ENCODE results near the gene WNT16. TPM values are rescaled to one million over a fixed set of nuclear protein-coding genes. Genes with fewer than 3 reads are reported as not detected.

WNT16 gene
- total and polyA plus RNA-seq, 2 of the 8 experiments (the other 6 are each of a cell fraction or from before 2014, with no cell fraction given): 0.11 to 0.52 TPM

GRCh38 chr7:121341933-121342332, 13.1 kb downstream of the WNT16 start:
- Histone ChIP-seq H2BK15ac (ENCODE audit: low read length) (no peak overlapping the region), H3K27me3 (replicated peaks in 1 of 4; ENCODE audit: control insufficient read depth in 3 of 4, extremely low read depth in 1 of 4, insufficient read depth in 3 of 4, low read length in 3 of 4) (no peaks in the 10 kb centered on the region), H2AFZ (ENCODE audit: low read length) (no peak overlapping the region), H2BK12ac (ENCODE audit: low read depth, low read length) (no peak overlapping the region), H3K4me2 (ENCODE audit: insufficient read depth in 1 of 2, low read depth in 2 of 2, low read length in 2 of 2) (no peak overlapping the region), H2BK120ac (replicated peaks; ENCODE audit: low read depth, low read length) (no peak overlapping the region), H4K5ac (ENCODE audit: insufficient read length, low read depth, low read length) (no peak overlapping the region), H2BK5ac (ENCODE audit: low read depth, low read length) (no peak overlapping the region), H3K9ac (replicated peaks in 1 of 4; ENCODE audit: extremely low read depth in 1 of 4, low read depth in 3 of 4, low read length in 3 of 4) (no peak overlapping the region), H3K23ac (ENCODE audit: insufficient read length) (no peak overlapping the region), H3K4me1 (replicated peaks in 1 of 4; ENCODE audit: control insufficient read depth in 3 of 4, insufficient read depth in 4 of 4, low read length in 3 of 4) (no peaks in the 10 kb centered on the region), H3K14ac (ENCODE audit: insufficient read length) (no peak overlapping the region), H3K4ac (replicated peaks; ENCODE audit: insufficient read length, low read depth, low read length) (no peak overlapping the region), H4K20me1 (replicated peaks in 1 of 2; ENCODE audit: control insufficient read depth in 1 of 2, insufficient read depth in 2 of 2, low read length in 2 of 2) (no peaks in the 10 kb centered on the region), H3K18ac (ENCODE audit: extremely low read depth, low read length) (no peak overlapping the region), H3K4me3 (ENCODE audit: extremely low read depth in 1 of 4, insufficient read depth in 2 of 4, low read depth in 3 of 4, low read length in 4 of 4) (no peak overlapping the region), H3K9me3 (ENCODE audit: insufficient read depth in 2 of 2, low read depth in 1 of 2, low read length in 1 of 2) (no peaks in the 10 kb centered on the region), H3K23me2 (ENCODE audit: low read depth, low read length) (no peaks in the 10 kb centered on the region), H3K79me2 (ENCODE audit: control insufficient read depth in 1 of 2, insufficient read depth in 2 of 2, low read length in 2 of 2) (no peaks in the 10 kb centered on the region), H4K8ac (ENCODE audit: extremely low read depth, insufficient read depth, low read length) (no peak overlapping the region), H2BK20ac (ENCODE audit: low read length) (no peak overlapping the region), H3K56ac (replicated peaks; ENCODE audit: insufficient read length, low read depth, low read length) (no peak overlapping the region), H3K27ac (ENCODE audit: low read depth, low read length) (no peak overlapping the region), H4K91ac (replicated peaks; ENCODE audit: insufficient read length, low read length) (no peak overlapping the region), H3K79me1 (ENCODE audit: low read depth, low read length) (no peaks in the 10 kb centered on the region), H2AK5ac (ENCODE audit: low read depth, low read length) (no peak overlapping the region), H3K36me3 (ENCODE audit: control insufficient read depth in 2 of 4, insufficient read depth in 4 of 4, low read length in 3 of 4) (peaks cover 0 to 5% (median 1%) of the 10 kb centered on the region in 4 experiments; a peak in 4 of 8 replicates)
- ChIA-PET CTCF (ENCODE audit: partially characterized antibody) (no interaction called here), POLR2A (ENCODE audit: partially characterized antibody) (no interaction called here)
- FAIRE-seq (no peak), DNase-seq (ENCODE audit: low read depth in 1 of 2, low spot score in 2 of 2) (no peak)
- TF ChIP-seq SP1 (IDR thresholded peaks at IDR 0.05; ENCODE audit: low read depth, low read length): no peak

Measured in H1 (cell line).